HG02884 (cell line): Measurements from ENCODE around the gene ENC1.
A peak's percentile ranks its signal among the peaks of the same experiment; 100 is the strongest.

Experiments
- ATAC-seq: cut with Tn5 transposase; IDR thresholded peaks from one replicate; pipeline ENCODE4 v1.9.1; 2021; ENCODE audit warnings: mild to moderate bottlenecking, moderate library complexity; ENCODE audit not compliant: unreplicated experiment

Gene ENC1

GRCh38 chr5:74579215-74579614 lies 61.3 kb downstream of the ENC1 start:
- ATAC-seq: peak; percentile 73

GRCh38 chr5:74578356-74579044 lies 62.0 kb downstream of the ENC1 start:
- ATAC-seq: peak; percentile 41
